GM12891 (cell line): Measurements from ENCODE around the gene MRPS25.
"Not testable (repeated sequence)": the region's sequence is repeated elsewhere in the genome, so short reads cannot be mapped to it uniquely, and the experiment has no call there.

Experiments used
- DNase-seq: peaks from one replicate; pipeline ENCODE4 v3.0.0; 2011; ENCODE audit warnings: low spot score; ENCODE audit not compliant: insufficient read length
- FAIRE-seq: peaks from 2 replicates; lab custom pipeline; 2011; peaks lifted over from hg19 to GRCh38; lab: Jason Lieb, UNC
- PAX5 ChIP-seq: IDR thresholded peaks from 2 replicates; pipeline ENCODE4 v1.6.1; 2011; ENCODE audit warnings: low read length, moderate library complexity, mild to moderate bottlenecking; ENCODE audit not compliant: insufficient read depth, severe bottlenecking
- POLR2A ChIP-seq: IDR thresholded peaks from 2 replicates; pipeline ENCODE4 v1.6.1; 2011; ENCODE audit warnings: low read depth, low read length, control low read depth
- POLR2AphosphoS5 ChIP-seq: IDR thresholded peaks from 2 replicates; pipeline ENCODE4 v1.6.1; 2011; ENCODE audit warnings: low read depth, low read length, control low read depth
- POU2F2 ChIP-seq: IDR thresholded peaks from 2 replicates; pipeline ENCODE4 v1.6.1; 2011; ENCODE audit warnings: low read depth, mild to moderate bottlenecking, control low read depth, low read length, moderate library complexity
- SPI1 ChIP-seq: IDR thresholded peaks from 2 replicates; pipeline ENCODE4 v1.6.1; 2011; ENCODE audit warnings: low read depth, low read length, control low read depth
- TAF1 ChIP-seq: IDR thresholded peaks from 2 replicates; pipeline ENCODE4 v1.6.1; 2011; ENCODE audit warnings: low read depth, low read length, control low read depth

MRPS25 gene

GRCh38 chr3:15023719-15024118 is 41.4 kb downstream of the MRPS25 start:
- DNase-seq (no peak), FAIRE-seq (no peak)
- no peak for TF ChIP-seq SPI1
- TF ChIP-seq POU2F2, result no peak
- no peak for TF ChIP-seq POLR2AphosphoS5
- no peak for TF ChIP-seq TAF1
- TF ChIP-seq PAX5, result no peak
- no peak for TF ChIP-seq POLR2A

GRCh38 chr3:15023249-15023648 is 41.9 kb downstream of the MRPS25 start:
- TF ChIP-seq PAX5 (no peak), POU2F2 (no peak), SPI1 (no peak), POLR2AphosphoS5 (no peak), POLR2A (no peak), TAF1 (no peak)
- FAIRE-seq (no peak), DNase-seq (no peak)

- FAIRE-seq (no peak), DNase-seq (no peak)
- TF ChIP-seq POLR2AphosphoS5 (no peak), POU2F2 (no peak), PAX5 (no peak), POLR2A (no peak), SPI1 (no peak), TAF1 (no peak)
Observed at GRCh38 chr3:15017191-15017590, 47.9 kb downstream of the MRPS25 start.

GRCh38 chr3:15015456-15015855 is 49.7 kb downstream of the MRPS25 start:
- DNase-seq (no peak), FAIRE-seq (no peak)
- TF ChIP-seq POU2F2 (no peak), PAX5 (no peak), POLR2AphosphoS5 (no peak), POLR2A (no peak), SPI1 (no peak), TAF1 (no peak)

- no peak for TF ChIP-seq POLR2A
- no peak for TF ChIP-seq POU2F2
- no peak for TF ChIP-seq SPI1
- TF ChIP-seq POLR2AphosphoS5, result no peak
- no peak for TF ChIP-seq TAF1
- TF ChIP-seq PAX5, result no peak
- DNase-seq, result no peak
- FAIRE-seq, result no peak
Observed at GRCh38 chr3:15014606-15015328, 50.3 kb downstream of the MRPS25 start.

- DNase-seq (no peak), FAIRE-seq (no peak)
- TF ChIP-seq TAF1, result no peak
- no peak for TF ChIP-seq POLR2AphosphoS5
- no peak for TF ChIP-seq PAX5
- no peak for TF ChIP-seq POU2F2
- TF ChIP-seq POLR2A, result no peak
Observed at GRCh38 chr3:15011174-15011573, 53.9 kb downstream of the MRPS25 start.

GRCh38 chr3:15010664-15011063 is 54.5 kb downstream of the MRPS25 start:
- TF ChIP-seq SPI1 (no peak), POLR2AphosphoS5 (no peak), TAF1 (no peak), POLR2A (no peak), PAX5 (no peak), POU2F2 (no peak)

GRCh38 chr3:15009167-15009566 is 55.9 kb downstream of the MRPS25 start:
- no peak for FAIRE-seq
- no peak for DNase-seq
- TF ChIP-seq POLR2A (no peak), TAF1 (no peak), PAX5 (no peak), POU2F2 (no peak), POLR2AphosphoS5 (no peak)

More at GRCh38 chr3:15010664-15011063, 54.5 kb downstream of the MRPS25 start:
- no peak for DNase-seq
- FAIRE-seq, result no peak

- DNase-seq (no peak), FAIRE-seq (no peak)
- TF ChIP-seq POU2F2, result no peak
- TF ChIP-seq POLR2A, result no peak
- TF ChIP-seq TAF1, result no peak
- TF ChIP-seq PAX5, result no peak
- no peak for TF ChIP-seq POLR2AphosphoS5
- no peak for TF ChIP-seq SPI1
Observed at GRCh38 chr3:15007681-15008141, 57.4 kb downstream of the MRPS25 start.

GRCh38 chr3:14999182-14999581 is 65.9 kb downstream of the MRPS25 start:
- not testable (repeated sequence) for DNase-seq, FAIRE-seq
